SU-DHL-6 (cell line): ENCODE measurements around the gene PLSCR4.

ENCODE experiments used
- EZH2phosphoT487 ChIP-seq: fragments of 200-600 bp; sonication (generic), shearing (Covaris generic); conservative IDR thresholded peaks from 2 replicates; pipeline ENCODE4 v1.6.1; 2018; ENCODE audit warnings: mild to moderate bottlenecking, antibody characterized with exemption, low read length, moderate library complexity, mixed read lengths
- TF ChIP-seq, protein P1 (sequence below): fragments of 200-600 bp; sonication (generic); IDR thresholded peaks from one replicate; pipeline ENCODE4 v1.5.1; 2017; ENCODE audit warnings: antibody characterized with exemption, mild to moderate bottlenecking, low read length, moderate library complexity; ENCODE audit not compliant: insufficient read depth, poor library complexity, severe bottlenecking

DNA sequence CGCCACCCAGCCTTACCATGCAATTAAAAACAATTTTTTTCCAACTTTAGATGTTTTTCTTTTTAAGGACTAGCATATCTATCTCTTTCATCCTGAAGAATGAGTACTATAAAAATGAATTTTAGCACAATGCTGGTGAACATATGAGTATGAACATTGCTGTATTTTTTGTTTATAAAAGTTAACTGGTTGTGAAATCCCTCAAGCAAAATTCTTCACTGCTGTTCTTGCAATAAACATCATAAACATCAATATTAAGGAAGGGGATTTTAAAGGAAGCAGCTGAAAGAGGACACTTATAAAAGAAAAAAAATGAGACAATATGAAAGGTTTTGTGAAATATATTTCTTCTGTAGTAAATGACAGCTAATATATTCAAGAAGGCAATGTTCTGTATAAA lies 3.0 kb downstream of the PLSCR4 start:
- TF ChIP-seq, protein P1, sequence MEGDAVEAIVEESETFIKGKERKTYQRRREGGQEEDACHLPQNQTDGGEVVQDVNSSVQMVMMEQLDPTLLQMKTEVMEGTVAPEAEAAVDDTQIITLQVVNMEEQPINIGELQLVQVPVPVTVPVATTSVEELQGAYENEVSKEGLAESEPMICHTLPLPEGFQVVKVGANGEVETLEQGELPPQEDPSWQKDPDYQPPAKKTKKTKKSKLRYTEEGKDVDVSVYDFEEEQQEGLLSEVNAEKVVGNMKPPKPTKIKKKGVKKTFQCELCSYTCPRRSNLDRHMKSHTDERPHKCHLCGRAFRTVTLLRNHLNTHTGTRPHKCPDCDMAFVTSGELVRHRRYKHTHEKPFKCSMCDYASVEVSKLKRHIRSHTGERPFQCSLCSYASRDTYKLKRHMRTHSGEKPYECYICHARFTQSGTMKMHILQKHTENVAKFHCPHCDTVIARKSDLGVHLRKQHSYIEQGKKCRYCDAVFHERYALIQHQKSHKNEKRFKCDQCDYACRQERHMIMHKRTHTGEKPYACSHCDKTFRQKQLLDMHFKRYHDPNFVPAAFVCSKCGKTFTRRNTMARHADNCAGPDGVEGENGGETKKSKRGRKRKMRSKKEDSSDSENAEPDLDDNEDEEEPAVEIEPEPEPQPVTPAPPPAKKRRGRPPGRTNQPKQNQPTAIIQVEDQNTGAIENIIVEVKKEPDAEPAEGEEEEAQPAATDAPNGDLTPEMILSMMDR, result no peak
- TF ChIP-seq EZH2phosphoT487, result no peak
